GM12892 (cell line): ENCODE results near the gene INSIG1.

Experiments
- DNase-seq: peaks from one replicate; pipeline ENCODE4 v3.0.0; 2011; ENCODE audit not compliant: insufficient read length
- FAIRE-seq: peaks from 2 replicates; lab custom pipeline; 2011; peaks lifted over from hg19 to GRCh38; lab: Jason Lieb, UNC
- POLR2A ChIP-seq: IDR thresholded peaks from 2 replicates; pipeline ENCODE4 v1.6.1; 2011; ENCODE audit warnings: low read depth, low read length, control low read depth
- POLR2AphosphoS5 ChIP-seq: IDR thresholded peaks from 2 replicates; pipeline ENCODE4 v1.6.1; 2011; ENCODE audit warnings: low read depth, low read length, control low read depth
- TAF1 ChIP-seq: IDR thresholded peaks from 2 replicates; pipeline ENCODE4 v1.6.1; 2011; ENCODE audit warnings: low read depth, mild to moderate bottlenecking, control low read depth, low read length, borderline replicate concordance

INSIG1 gene

GRCh38 chr7:155358066-155358947, 60.6 kb downstream of the INSIG1 start:
- no peak for FAIRE-seq
- DNase-seq = no peak
- TF ChIP-seq POLR2A (no peak), TAF1 (no peak), POLR2AphosphoS5 (no peak)

- no peak for FAIRE-seq
- no peak for DNase-seq
Observed at GRCh38 chr7:155358948-155359712, 61.5 kb downstream of the INSIG1 start.

More at GRCh38 chr7:155358948-155359712, 61.5 kb downstream of the INSIG1 start:
- TF ChIP-seq POLR2AphosphoS5 (no peak), POLR2A (no peak), TAF1 (no peak)
